Measurements from ENCODE around the gene TSPAN31.
A peak's percentile ranks its signal among the peaks of the same experiment; 100 is the strongest.

TSPAN31 gene

GRCh38 chr12:57756406-57757341 is 11.8 kb downstream of the TSPAN31 start:
- TF ChIP-seq CTCF (IDR thresholded peaks at IDR 0.05) = peak; percentile 53
- Histone ChIP-seq H3K4me3 (ENCODE audit: low read depth in 1 of 2, low read length in 1 of 2) (peak overlapping the region; percentile 52 to 66), H3K27me3 (peaks cover 51% of the 10 kb centered on the region), H3K9me3 (no peaks in the 10 kb centered on the region), H3K36me3 (no peaks in the 10 kb centered on the region), H3K4me1 (ENCODE audit: control insufficient read depth in 1 of 2, insufficient read depth in 1 of 2, low read depth in 1 of 2, low read length in 1 of 2) (peaks cover 32 to 38% of the 10 kb centered on the region in 2 experiments), H3K27ac (peak overlapping the region; percentile 23)

GRCh38 chr12:57757771-57758170 is 12.9 kb downstream of the TSPAN31 start:
- Histone ChIP-seq H3K27me3 (peaks cover 58% of the 10 kb centered on the region), H3K36me3 (no peaks in the 10 kb centered on the region), H3K27ac (no peak overlapping the region), H3K4me3 (ENCODE audit: low read depth in 1 of 2, low read length in 1 of 2) (no peak overlapping the region), H3K9me3 (no peaks in the 10 kb centered on the region), H3K4me1 (ENCODE audit: control insufficient read depth in 1 of 2, insufficient read depth in 1 of 2, low read depth in 1 of 2, low read length in 1 of 2) (peaks cover 21 to 29% of the 10 kb centered on the region in 2 experiments)
- TF ChIP-seq CTCF (IDR thresholded peaks at IDR 0.05) = no peak

GRCh38 chr12:57758552-57759359 is 13.9 kb downstream of the TSPAN31 start:
- H3K27me3 ChIP-seq = peaks cover 58% of the 10 kb centered on the region
- H3K4me3 ChIP-seq (ENCODE audit: low read depth in 1 of 2, low read length in 1 of 2) = no peak overlapping the region
- no peaks in the 10 kb centered on the region for H3K9me3 ChIP-seq

GRCh38 chr12:57759360-57759980 is 14.6 kb downstream of the TSPAN31 start:
- no peaks in the 10 kb centered on the region for H3K36me3 ChIP-seq
- no peak for TF ChIP-seq CTCF (IDR thresholded peaks at IDR 0.05)
- H3K9me3 ChIP-seq = no peaks in the 10 kb centered on the region
- no peak overlapping the region for H3K4me3 ChIP-seq (ENCODE audit: low read depth in 1 of 2, low read length in 1 of 2)
- H3K27ac ChIP-seq = no peak overlapping the region
- H3K27me3 ChIP-seq = peaks cover 58% of the 10 kb centered on the region
- peaks cover 17 to 25% of the 10 kb centered on the region in 2 experiments for H3K4me1 ChIP-seq (ENCODE audit: control insufficient read depth in 1 of 2, insufficient read depth in 1 of 2, low read depth in 1 of 2, low read length in 1 of 2)

More at GRCh38 chr12:57758552-57759359, 13.9 kb downstream of the TSPAN31 start:
- H3K4me1 ChIP-seq (ENCODE audit: control insufficient read depth in 1 of 2, insufficient read depth in 1 of 2, low read depth in 1 of 2, low read length in 1 of 2) = peaks cover 20 to 28% of the 10 kb centered on the region in 2 experiments
- H3K27ac ChIP-seq = no peak overlapping the region
- TF ChIP-seq CTCF (IDR thresholded peaks at IDR 0.05) = no peak
- no peaks in the 10 kb centered on the region for H3K36me3 ChIP-seq

- Histone ChIP-seq H3K27me3 (peaks cover 58% of the 10 kb centered on the region), H3K4me1 (ENCODE audit: control insufficient read depth in 1 of 2, insufficient read depth in 1 of 2, low read depth in 1 of 2, low read length in 1 of 2) (peaks cover 25% of the 10 kb centered on the region in 2 experiments), H3K9me3 (no peaks in the 10 kb centered on the region), H3K27ac (no peak overlapping the region), H3K4me3 (ENCODE audit: low read depth in 1 of 2, low read length in 1 of 2) (no peak overlapping the region), H3K36me3 (no peaks in the 10 kb centered on the region)
- no peak for TF ChIP-seq CTCF (IDR thresholded peaks at IDR 0.05)
Observed at GRCh38 chr12:57760347-57760982, 15.6 kb downstream of the TSPAN31 start.
